NCI-H2081 treated with DMSO at 0.1 percent for 48 hours (cell line): ENCODE measurements around the gene ZNF831.

Experiments used
- DNase-seq: peaks from one replicate; lab custom pipeline; 2025; lab: John Stamatoyannopoulos, UW

Gene ZNF831

DNA sequence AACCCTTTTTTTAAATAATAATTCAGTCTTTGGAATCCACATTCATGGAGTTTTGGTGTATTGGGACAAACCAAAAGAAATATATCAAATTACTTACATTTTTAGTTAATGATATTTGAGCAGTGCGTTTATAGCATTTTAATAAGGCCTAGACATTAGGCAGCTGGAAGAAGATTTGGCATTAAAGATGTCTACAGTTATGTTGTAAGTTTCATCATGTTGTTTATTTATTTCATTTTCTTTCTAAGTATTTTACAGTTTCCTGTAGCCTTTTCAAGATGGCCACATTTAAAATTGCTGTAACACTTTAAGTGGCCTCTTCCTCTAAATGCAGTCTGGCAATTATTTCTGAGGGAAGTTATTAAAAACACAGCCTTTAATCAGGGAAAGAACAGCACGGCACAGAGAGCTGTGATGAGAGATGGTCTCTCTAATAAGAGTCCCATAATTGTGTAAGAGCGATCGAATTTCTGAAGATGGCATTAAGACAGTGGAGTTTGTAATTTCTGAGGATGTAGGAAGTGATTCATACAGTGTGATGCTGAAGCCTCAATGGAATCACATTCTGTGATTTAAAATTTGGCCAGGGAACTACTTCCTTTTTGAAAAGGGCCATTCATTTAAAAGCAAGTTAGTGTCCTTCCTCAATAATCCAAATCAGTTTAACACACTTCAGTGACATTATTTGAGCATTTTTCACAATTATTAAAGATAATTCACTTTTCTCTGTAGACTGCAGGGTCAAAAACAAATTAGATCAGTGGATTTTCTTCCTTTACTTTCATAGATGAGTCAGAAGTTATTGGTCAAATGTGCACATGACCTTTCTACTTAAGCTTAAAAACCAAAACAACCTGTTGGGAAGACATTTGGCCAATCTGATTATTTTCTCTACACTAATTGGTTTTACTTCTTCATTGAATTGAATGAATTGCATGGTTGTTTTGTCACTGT is 84.4 kb downstream of the ZNF831 start:
- DNase-seq = no peak

DNA sequence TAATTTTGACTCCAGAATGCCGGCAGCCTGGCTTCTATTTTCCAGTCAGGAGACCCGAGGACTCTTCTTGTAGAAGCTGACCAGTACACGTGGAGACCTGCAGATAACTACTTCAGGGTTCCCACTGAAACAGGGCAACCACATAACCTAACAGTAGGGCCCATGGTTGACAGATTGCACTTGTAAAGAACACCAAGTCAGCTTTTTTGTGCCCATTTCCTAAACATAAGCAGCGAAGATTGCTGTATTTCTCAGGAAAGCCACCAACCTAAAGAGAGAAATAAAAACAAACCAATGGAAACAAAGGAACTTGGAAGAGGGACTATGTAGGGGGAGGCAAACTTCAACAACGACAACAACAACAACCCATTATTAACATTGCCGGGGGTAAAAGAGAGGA is 86.7 kb downstream of the ZNF831 start:
- DNase-seq = no peak

DNA sequence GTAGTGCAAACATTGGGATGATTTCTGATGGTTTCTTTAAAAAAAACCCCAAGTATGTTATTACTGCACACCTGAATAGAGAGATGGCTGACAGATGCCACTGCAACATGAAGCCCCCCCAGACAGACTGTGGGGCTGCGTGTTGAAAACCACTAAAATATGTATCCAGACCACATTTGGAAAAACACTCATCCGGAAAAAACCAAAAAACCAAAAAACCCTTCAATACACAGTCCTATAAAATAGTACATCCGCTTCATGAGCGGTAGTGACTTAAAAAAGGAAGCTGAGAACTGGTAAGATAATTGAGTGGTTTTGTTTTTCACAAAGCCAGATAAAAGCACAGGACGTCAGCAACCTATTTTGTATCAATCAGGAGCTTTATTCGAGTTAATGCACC is 89.7 kb downstream of the ZNF831 start:
- DNase-seq = no peak

DNA sequence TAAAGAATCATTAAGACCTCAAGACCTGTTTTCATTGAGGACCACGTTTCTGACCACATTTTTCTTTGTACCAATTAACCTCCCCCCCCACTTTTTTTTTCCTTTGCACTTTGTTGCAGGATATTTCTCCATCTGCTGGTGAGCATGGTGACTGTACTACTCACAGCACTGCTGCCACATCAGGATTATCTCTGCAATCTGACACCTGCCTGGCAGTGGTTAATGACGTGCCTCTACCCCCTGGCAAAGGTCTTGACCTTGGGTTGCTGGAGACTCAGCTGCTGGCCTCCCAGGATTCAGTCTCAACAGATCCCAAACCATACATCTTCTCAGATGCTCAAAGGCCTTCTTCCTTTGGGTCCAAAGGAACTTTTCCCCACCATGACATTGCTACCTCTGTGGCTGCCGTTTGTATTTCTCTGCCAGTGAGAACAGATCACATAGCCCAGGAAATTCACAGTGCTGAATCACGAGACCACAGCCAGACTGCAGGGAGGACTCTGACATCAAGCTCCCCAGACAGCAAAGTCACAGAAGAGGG is 90.2 kb downstream of the ZNF831 start:
- DNase-seq = no peak

DNA sequence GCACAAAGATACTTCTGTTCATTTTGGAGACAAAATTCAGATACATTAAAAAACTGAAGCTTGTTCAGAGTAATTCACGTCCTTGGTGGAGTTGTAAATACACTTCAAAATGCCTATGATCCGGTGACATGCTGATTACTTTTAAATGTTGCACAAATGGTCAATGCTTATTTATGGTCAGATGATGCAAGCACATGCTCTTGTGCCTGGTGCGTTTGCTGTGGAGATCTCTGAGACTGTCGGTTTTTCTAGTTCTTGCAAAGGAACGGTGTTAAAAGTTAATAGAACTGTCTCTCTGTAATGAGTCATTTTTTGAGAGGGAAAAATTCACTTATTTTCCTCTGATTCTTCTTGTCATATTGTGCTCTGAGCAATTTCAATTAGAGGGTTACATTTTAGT is 91.6 kb downstream of the ZNF831 start:
- no peak for DNase-seq

DNA sequence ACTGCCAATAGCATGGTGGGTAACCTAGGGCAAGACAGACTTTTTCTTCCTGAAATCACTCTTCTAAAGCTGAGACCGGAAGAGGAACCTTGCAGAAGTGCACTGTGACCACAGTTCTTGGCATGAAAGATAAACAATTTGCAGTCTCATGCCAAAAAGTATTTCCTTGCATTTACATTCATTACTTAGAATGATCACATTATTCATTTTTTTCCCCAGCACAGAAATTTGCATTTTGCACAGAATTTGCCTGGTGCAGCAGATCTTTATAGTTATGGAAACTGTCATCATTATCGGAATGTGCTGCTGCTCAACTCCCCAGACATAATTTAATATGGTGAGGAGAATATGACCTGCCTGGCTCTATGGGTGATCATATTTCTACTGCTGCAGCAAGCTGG is 94.6 kb downstream of the ZNF831 start:
- no peak for DNase-seq

DNA sequence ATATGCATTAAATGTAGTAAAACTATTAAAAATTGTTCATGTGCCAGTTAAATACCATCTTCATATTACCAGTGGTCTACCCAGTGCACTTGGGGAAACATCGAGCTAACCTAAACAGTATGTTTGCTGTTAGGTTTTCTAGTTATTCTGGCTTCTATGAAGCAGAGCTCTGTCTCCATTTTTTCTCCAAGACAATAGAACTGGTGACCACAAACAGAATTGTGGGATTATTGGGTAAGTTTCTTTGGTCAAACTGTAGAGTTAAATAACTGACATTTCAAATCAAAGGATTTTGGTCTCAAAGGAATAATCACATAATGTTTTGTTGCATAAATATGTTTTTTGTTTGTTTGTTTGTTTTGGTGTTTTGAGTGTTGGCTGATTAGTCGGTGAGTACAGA is 96.3 kb downstream of the ZNF831 start:
- DNase-seq = no peak

DNA sequence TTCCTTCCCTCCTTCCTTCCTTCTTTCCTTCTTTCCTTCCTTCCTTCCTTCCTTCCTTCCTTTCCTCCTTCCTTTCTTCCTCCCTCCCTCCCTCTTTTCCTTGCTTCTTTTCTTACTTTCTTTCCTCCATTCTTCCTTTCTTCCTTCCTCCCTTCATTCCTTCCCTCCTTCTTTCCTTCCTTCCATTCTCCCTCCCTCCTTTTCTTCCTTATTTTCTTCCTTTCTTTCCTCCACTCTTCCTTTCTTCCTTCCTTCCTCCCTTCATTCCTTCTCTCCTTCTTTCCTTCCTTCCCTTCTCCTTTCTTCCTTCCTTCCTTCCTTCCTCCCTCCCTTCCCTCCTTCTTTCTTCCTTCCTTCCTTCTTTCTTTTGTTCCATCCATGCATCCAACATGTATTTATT is 101.7 kb downstream of the ZNF831 start:
- no peak for DNase-seq

DNA sequence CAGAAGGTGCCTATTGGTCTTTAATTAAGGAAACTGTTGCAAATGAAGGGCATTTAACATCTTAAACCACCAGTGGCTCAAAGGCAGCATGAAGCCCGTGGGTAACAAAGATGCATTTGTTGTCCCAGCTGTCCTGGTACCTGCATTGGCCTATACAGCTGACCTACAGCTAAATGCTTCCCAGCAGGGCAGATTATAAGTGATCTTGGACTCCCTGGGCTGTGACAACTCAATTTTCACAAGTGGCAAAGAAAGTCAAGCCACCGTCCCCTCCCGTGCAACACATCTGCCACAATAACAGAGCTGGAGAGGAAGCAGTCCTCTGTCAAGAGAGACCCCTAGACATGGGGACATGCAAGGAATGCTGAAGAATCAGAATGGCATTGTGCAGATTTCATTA is 105.2 kb downstream of the ZNF831 start:
- no peak for DNase-seq

DNA sequence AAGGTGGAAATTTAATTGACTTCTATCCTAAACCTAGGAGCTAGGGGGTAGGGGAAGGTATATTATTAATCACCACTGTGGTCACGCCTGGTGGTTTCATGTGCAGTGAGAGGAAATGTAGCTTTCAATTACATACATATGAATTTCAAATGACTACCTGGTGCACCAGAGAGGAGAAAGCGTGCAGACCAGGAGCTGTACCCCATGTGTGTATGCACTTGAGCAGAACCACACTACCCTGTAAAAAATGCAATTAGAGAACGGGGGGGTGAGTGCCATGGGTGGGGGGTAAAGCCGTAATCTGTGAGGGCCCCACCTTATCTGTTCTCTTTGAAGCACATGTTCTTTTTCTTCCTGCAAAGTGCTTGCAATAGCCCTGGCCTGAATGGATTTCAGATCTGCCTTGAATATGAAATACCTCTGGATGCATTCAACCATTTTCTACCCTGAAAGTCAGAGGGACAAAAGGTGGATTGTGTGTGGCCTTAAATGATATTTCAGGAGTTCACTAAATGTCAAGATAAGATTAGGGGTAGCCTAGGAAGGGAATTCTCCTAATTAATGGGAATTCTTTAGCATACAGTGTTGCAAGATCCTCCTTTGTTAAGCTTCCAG is 105.9 kb downstream of the ZNF831 start:
- no peak for DNase-seq

DNA sequence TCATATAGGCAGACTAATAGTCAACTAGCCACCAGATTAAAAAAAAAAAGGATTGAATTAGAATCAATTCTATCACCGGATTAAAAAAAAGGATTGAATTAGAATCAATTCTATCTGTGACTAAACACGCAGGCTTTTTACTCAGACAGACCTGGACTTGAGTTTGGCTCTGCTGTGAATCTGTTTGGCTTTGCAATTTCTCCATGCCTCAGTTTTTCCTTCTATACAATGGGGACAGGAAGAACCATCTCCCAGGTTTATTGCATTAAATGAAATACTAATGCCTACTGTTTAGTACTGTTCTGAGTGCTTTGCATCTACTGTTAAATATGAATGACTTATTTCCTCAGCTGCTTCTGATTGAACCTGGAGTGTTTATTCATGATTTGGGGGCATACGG is 106.8 kb downstream of the ZNF831 start:
- DNase-seq = no peak

DNA sequence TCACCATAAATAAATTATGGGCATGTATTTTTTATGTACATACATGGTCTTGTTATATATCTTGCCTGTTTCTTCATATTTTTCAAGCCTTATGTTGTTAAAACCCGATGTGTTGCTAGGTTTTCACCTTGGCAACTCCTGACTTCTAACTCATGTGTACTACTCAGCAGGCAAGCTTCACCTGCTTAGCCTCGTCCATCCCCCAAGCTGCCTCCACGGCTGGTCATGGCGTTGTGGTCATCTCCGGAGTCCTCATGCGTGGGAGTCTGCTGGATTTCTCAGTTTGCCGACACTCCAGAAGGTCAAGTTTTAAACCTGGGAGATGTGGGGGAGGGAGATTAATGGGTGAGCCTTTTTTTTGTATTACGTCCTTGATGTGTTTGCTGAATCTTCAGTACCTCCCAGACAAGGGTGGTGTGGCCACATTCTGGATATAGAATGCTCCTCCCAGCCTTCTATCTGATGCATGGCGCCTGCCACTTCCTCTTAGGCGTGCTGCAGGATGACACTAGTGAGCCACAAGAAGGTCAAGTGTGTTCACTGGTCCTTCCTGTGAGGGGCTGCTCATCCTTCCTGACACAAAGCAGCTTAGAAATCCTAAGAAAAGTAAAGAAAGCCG is 110.2 kb downstream of the ZNF831 start:
- no peak for DNase-seq

DNA sequence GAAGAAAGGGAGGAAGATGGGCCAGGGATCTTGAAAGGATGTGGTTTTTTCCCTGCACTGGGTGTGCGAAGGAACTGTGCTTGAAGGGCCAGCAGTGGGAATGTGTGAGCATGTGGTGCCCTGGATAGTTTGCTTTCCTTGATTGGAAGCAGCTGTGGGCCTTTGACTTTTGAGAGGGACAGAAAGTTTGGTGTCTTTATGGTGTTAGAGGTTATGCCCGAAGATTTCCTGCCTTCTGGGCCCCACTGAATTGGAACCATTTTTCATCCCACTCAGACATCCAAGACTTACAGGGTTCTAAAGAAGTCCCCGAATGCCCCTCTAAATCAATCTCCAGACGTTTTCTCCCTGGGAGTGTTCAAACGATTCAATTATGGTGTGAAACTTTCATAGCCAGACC is 113.3 kb downstream of the ZNF831 start:
- DNase-seq = no peak

DNA sequence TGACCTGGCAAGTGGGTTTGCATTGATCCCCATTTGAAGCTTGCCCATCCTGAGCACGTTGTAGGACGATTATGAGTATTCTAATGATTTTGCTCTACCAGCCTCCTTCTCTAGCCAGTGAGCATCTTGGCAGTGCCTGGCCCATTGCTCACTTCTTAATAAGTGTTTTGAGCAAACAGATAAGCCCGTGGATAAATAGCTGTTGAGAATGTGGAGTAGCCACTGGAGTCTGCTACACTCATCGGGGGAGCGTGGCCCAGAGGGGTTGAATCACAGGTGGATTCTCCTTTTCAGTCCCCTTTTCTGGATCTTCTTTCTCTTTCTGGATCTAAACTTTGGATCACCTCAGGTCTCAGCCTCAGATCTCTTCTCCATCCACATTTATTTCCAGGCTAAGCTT is 120.8 kb downstream of the ZNF831 start:
- no peak for DNase-seq

DNA sequence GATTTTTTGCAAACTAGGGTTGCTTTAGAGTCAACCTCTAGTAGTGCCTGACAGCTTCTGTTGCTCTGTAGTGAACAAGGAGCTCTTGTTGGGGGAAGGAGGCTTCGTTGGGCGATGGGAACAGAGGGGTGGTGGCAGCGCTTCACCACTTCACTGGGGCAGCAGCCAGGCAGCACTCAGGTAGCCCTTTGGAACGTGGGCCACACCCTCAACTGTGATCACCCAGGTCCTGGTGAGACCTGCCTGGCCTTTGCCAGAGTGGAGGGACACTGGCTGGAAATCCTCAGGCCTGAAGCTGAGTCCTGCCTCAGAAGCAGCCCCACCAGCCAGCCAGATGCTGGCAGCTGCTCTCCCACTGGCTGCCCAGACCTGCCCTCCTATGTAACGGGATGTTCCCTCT is 126.4 kb downstream of the ZNF831 start:
- DNase-seq = no peak

DNA sequence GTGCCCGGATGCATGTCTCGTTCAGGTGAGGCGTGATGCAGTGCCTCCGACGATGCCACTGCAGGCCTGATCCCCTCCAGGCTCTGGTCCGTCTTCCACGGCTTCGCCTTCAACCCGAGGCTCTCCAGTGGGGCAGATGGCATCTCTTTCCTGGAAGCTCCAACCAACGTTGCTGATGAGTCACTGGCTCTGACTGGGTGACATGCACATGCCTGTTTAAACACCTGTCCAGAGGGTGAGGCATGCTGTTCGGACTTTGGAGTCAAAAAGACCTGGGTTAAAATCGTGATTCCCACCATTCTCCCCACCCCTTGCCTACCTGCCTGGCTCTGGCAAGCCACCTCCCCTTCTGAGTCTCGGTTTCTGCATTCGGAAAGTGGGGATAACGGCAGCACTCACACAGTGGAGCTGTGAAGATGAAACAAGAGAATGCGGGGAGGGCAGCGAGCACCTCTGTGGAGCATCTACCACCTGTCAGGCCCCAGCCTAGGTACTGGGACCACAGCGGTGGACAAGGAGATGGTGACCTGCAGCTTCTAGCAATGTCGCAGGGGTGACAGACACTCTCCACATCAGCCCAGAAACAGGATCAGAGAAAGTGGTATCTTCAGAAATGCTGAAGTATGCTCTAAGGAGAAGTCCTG is 128.2 kb downstream of the ZNF831 start:
- DNase-seq = no peak

DNA sequence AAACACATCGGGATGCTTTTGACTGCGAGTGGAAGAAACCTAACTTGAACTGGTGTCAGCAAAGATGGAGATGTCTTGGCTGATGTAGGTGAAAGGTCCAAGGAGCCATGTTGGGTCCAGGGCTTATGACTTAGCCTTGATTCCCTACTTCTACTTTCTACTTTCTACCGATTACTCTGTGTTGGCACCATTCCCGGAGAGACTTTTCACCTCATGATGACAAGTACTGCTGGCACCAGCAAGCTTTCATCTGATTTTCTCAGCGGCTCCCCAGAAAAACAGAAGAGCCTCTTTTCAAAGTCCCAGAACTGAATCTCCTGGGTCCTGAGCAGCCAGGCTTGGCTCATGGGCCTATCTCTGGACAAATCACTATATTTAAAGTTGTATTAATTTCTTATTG is 131.9 kb downstream of the ZNF831 start:
- DNase-seq = no peak

DNA sequence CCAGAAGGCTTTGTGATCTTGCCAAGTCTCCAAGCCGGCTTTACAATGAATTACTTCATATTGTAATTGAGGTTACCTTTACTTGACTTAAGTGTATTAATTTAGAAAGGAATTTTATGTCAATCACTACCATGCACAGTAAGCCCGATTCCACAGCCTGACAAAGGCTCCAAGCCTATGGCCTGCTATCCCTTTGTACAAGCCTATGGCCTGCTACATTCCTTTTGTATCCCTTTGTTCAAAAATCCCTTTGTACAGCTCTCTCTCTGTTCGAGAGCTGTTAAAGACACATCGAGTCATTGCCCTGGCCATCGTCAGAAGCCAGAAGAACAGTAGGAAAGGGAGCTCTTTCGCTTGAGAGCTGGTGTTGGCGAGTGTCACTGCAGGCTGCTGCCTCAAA is 134.1 kb downstream of the ZNF831 start:
- no peak for DNase-seq

DNA sequence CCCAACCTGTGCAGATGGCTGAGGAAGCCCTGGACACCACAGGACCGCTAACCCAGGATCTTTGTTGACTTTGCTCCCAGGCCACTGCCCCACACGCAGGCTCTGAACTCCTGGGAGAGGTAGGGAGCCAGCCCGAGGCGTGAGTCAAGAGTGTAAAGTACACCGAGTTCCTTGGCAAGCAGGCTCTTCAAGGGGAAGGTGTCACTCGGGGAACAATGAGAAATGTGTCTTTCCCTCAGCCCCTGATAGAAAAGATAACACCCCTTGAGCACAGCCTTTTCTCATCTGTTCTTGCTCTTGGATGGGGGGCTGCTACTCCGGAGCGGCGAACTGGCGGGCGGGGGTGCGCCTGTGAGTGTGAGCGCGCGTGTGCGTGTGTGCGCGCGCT is 136.3 kb downstream of the ZNF831 start:
- DNase-seq = no peak

DNA sequence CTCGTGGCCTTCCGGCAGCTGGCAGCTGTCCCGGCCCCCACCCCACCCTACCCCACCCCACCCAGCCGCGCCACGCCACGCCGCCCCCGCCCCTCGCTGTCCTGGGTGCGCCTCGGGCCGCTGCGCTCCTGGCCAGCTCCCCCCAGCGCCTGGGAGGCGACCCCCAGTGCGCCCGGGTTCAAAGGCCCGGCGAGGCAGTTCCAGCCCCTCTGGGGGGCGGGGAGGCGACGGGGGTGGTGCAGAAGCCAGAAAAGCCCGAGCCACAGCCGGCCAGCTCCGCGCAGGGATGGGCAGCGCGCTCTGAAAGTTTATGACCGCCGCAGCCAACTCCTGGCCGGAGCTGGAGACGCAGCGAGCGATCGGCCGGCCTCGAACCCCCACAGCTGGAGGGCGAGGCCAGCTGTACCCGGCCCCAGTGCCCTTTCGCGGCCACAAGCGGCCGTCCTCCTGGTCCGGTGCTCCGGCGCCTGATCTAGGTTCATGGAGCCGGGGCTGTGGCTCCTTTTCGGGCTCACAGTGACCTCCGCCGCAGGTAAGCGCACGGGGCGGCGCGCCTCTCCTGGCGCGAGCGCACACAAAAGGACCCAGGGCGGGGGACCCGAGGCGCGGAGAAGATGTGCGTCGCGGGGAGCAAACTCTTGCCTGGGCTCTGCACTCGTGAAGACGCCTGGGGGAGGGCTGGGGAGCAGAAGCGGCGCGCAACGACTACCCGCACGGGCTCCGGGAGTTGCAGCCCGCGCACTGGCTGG is 136.9 kb downstream of the ZNF831 start, which contains the start of gene EDN3:
EDN3 (plus strand) TSS at position 279 of the 749 bp plus-strand sequence; CDS start at position 481, 202 bp downstream.
- DNase-seq = no peak

DNA sequence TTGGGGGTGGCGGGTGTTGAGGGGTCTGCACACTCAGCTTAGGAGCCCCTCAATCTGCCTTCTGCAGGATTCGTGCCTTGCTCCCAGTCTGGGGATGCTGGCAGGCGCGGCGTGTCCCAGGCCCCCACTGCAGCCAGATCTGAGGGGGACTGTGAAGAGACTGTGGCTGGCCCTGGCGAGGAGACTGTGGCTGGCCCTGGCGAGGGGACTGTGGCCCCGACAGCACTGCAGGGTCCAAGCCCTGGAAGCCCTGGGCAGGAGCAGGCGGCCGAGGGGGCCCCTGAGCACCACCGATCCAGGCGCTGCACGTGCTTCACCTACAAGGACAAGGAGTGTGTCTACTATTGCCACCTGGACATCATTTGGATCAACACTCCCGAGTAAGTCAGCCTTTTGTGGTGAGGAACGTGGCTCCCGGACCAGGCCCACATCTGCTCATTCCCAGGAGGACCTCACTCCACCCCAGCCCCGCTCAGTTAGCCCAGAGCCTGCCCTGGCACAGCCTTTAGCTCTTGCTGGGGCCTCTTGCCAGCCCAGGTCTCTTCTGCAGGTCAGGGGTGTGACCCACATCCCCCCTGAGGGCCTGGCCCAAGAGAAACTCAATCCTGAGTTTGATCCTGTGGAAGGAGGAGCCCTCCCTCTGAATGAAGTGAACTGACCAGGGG is 137.9 kb downstream of the ZNF831 start:
- DNase-seq = no peak
